K562 (cell line): ENCODE measurements around the gene OST4. TPM values are rescaled to one million over a fixed set of nuclear protein-coding genes. Genes with fewer than 3 reads are reported as not detected.

Source experiments
- CBX3 ChIP-seq, 2 experiments: IDR thresholded peaks; 1 replicate in 1 of 2; 2 replicates in 1 of 2; pipeline ENCODE4 v1.6.1; 2012; ENCODE audit warnings: inconsistent platforms in 2 of 2, low read length in 2 of 2, borderline replicate concordance in 1 of 2, control low read depth in 1 of 2
- E2F3 ChIP-seq: fragments of 250-450 bp; sonication (Bioruptor Pico); IDR thresholded peaks from 2 replicates; pipeline ENCODE4 v1.4.0; 2020; ENCODE audit warnings: mild to moderate bottlenecking
- EGR1 ChIP-seq: fragments of 450-650 bp; conservative IDR thresholded peaks from 2 replicates; pipeline ENCODE4 v1.6.1; 2017; ENCODE audit warnings: mild to moderate bottlenecking
- ETV5 ChIP-seq: sonication (generic); formaldehyde crosslinking; IDR thresholded peaks from 2 replicates; pipeline ENCODE4 v1.4.0; 2020; ENCODE audit warnings: low read depth, mild to moderate bottlenecking, missing genetic modification reagents
- HLTF ChIP-seq: fragments of 450-650 bp; IDR thresholded peaks from 2 replicates; pipeline ENCODE4 v1.6.1; 2016
- MEF2A ChIP-seq: IDR thresholded peaks from 2 replicates; pipeline ENCODE4 v1.6.1; 2011; ENCODE audit warnings: low read depth, mild to moderate bottlenecking, low read length, moderate library complexity; ENCODE audit not compliant: control insufficient read depth
- SLC30A9 ChIP-seq: fragments of 250-450 bp; sonication (Bioruptor Pico); IDR thresholded peaks from 2 replicates; pipeline ENCODE4 v1.8.0; 2022; ENCODE audit warnings: mild to moderate bottlenecking, moderate library complexity
- SMARCB1 ChIP-seq: IDR thresholded peaks from 2 replicates; pipeline ENCODE4 v1.6.1; 2011; ENCODE audit warnings: improper control_type of control experiment, low read depth; ENCODE audit not compliant: insufficient read length
- TCF7L2 ChIP-seq: fragments of 150-350 bp; IDR thresholded peaks from 2 replicates; pipeline ENCODE4 v1.6.1; 2016; ENCODE audit warnings: low read depth, mild to moderate bottlenecking, low read length, moderate library complexity
- VEZF1 ChIP-seq: fragments of 200-800 bp; sonication (Bioruptor generic); IDR thresholded peaks from 2 replicates; pipeline ENCODE4 v1.6.1; 2017; ENCODE audit warnings: missing genetic modification characterization, missing compliant biosample characterization
- ZBTB17 ChIP-seq: fragments of 450-650 bp; formaldehyde crosslinking; IDR thresholded peaks from 2 replicates; pipeline ENCODE4 v1.4.0; 2020; ENCODE audit warnings: mild to moderate bottlenecking
- ZNF121 ChIP-seq: sonication (generic); formaldehyde crosslinking; conservative IDR thresholded peaks from 2 replicates; pipeline ENCODE4 v1.8.0; 2022; ENCODE audit warnings: missing genetic modification reagents
- ZNF24 ChIP-seq: fragments of 450-650 bp; IDR thresholded peaks from 2 replicates; pipeline ENCODE4 v1.6.1; 2016
- ZNF324 ChIP-seq: fragments of 250-450 bp; sonication (Bioruptor Pico); IDR thresholded peaks from 2 replicates; pipeline ENCODE4 v1.4.0; 2020; ENCODE audit warnings: mild to moderate bottlenecking
- ZNF75A ChIP-seq: fragments of 450-650 bp; formaldehyde crosslinking; IDR thresholded peaks from 2 replicates; pipeline ENCODE4 v1.4.0; 2020; ENCODE audit warnings: mild to moderate bottlenecking
- ZNF76 ChIP-seq: fragments of 250-450 bp; sonication (Bioruptor Pico); IDR thresholded peaks from 2 replicates; pipeline ENCODE4 v1.4.0; 2020; ENCODE audit warnings: mild to moderate bottlenecking, moderate library complexity, borderline replicate concordance
- ZNF77 ChIP-seq: fragments of 250-450 bp; sonication (Bioruptor Pico); IDR thresholded peaks from 2 replicates; pipeline ENCODE4 v1.5.0; 2020
- ZZZ3 ChIP-seq: fragments of 450-650 bp; IDR thresholded peaks from 2 replicates; pipeline ENCODE4 v1.6.1; 2016; ENCODE audit warnings: antibody characterized with exemption, mild to moderate bottlenecking, moderate library complexity
- polyA plus RNA-seq, 8 experiments: library from polyadenylated mRNA; depleted of rRNA in 4 of 8; stranded (reverse) in 5 of 8; unstranded in 3 of 8; fragments of >200 nt; fragmentation: Nextera tagmentation in 2 of 8; fragmentation: Illumina TruSeq in 1 of 8; extraction: Ambion mirVana in 2 of 8; extraction: Trizol in 1 of 8; gene quantifications; 2 replicates each; pipeline versions ENCODE4 v1.2.1 to v1.2.3, GENCODE V29; 2011 to 2014; ENCODE audit warnings: inconsistent platforms in 1 of 8, missing spikeins in 1 of 8
- total RNA-seq, 7 experiments: library from RNA; depleted of rRNA in 6 of 7; stranded (reverse); fragments of >200 nt in 6 of 7; fragmentation: Illumina TruSeq in 2 of 7; extraction: Trizol in 2 of 7; gene quantifications; 2 replicates each; pipeline versions ENCODE4 v1.2.1 to v1.2.3, GENCODE V29; 2011 to 2021; ENCODE audit warnings: low replicate concordance in 1 of 7
- TF ChIP-seq, protein P1 (sequence below): fragments of 250-450 bp; sonication (Bioruptor Pico); IDR thresholded peaks from 2 replicates; pipeline ENCODE4 v1.5.0; 2022; ENCODE audit warnings: mild to moderate bottlenecking
- TF ChIP-seq, protein P2 (sequence below): fragments of 250-450 bp; sonication (Bioruptor Pico); IDR thresholded peaks from 2 replicates; pipeline ENCODE4 v1.5.0; 2020; ENCODE audit warnings: mild to moderate bottlenecking, borderline replicate concordance
- TF ChIP-seq, protein P3 (sequence below): fragments of 450-650 bp; formaldehyde crosslinking; conservative IDR thresholded peaks from 2 replicates; pipeline ENCODE4 v1.4.0; 2022; ENCODE audit warnings: mild to moderate bottlenecking, missing genetic modification characterization

OST4 gene
- total and polyA plus RNA-seq, 9 of the 15 experiments (the other 6 are each of a cell fraction or from before 2014, with no cell fraction given): 186 to 1,155 (median 355) TPM

GRCh38 chr2:27071990-27072830, 756 bp upstream of the OST4 start (continued):
- TF ChIP-seq, protein P1, sequence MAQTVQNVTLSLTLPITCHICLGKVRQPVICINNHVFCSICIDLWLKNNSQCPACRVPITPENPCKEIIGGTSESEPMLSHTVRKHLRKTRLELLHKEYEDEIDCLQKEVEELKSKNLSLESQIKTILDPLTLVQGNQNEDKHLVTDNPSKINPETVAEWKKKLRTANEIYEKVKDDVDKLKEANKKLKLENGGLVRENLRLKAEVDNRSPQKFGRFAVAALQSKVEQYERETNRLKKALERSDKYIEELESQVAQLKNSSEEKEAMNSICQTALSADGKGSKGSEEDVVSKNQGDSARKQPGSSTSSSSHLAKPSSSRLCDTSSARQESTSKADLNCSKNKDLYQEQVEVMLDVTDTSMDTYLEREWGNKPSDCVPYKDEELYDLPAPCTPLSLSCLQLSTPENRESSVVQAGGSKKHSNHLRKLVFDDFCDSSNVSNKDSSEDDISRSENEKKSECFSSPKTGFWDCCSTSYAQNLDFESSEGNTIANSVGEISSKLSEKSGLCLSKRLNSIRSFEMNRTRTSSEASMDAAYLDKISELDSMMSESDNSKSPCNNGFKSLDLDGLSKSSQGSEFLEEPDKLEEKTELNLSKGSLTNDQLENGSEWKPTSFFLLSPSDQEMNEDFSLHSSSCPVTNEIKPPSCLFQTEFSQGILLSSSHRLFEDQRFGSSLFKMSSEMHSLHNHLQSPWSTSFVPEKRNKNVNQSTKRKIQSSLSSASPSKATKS (CRISPR knock-in tag): no peak
- TF ChIP-seq SLC30A9 (no peak), ZZZ3 (no peak), HLTF (no peak), ZNF24 (no peak), ZNF76 (CRISPR knock-in tag) (0 out of 2 replicates have a peak, but pooled peaks have one; percentile 54), E2F3 (CRISPR knock-in tag) (0 out of 2 replicates have a peak, but pooled peaks have one; percentile 46), SMARCB1 (no peak), ETV5 (CRISPR knock-in tag) (no peak), ZNF77 (CRISPR knock-in tag) (no peak), CBX3 (IDR thresholded peaks at IDR 0.05; ENCODE audit: borderline replicate concordance in 1 of 2, low read length in 2 of 2) (no peak), MEF2A (no peak), ZNF121 (CRISPR knock-in tag) (0 out of 2 replicates have a peak, but pooled peaks have one; percentile 6), VEZF1 (peak; percentile 48), TCF7L2 (no peak), ZNF75A (CRISPR knock-in tag) (peak; percentile 54; the same call in 1 of the 2 replicates), EGR1 (peak; percentile 37), ZBTB17 (0 out of 2 replicates have a peak, but pooled peaks have one; percentile 16), ZNF324 (CRISPR knock-in tag) (no peak)
- TF ChIP-seq, protein P2, sequence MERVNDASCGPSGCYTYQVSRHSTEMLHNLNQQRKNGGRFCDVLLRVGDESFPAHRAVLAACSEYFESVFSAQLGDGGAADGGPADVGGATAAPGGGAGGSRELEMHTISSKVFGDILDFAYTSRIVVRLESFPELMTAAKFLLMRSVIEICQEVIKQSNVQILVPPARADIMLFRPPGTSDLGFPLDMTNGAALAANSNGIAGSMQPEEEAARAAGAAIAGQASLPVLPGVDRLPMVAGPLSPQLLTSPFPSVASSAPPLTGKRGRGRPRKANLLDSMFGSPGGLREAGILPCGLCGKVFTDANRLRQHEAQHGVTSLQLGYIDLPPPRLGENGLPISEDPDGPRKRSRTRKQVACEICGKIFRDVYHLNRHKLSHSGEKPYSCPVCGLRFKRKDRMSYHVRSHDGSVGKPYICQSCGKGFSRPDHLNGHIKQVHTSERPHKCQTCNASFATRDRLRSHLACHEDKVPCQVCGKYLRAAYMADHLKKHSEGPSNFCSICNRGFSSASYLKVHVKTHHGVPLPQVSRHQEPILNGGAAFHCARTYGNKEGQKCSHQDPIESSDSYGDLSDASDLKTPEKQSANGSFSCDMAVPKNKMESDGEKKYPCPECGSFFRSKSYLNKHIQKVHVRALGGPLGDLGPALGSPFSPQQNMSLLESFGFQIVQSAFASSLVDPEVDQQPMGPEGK: 0 out of 2 replicates have a peak, but pooled peaks have one; percentile 65
- TF ChIP-seq, protein P3, sequence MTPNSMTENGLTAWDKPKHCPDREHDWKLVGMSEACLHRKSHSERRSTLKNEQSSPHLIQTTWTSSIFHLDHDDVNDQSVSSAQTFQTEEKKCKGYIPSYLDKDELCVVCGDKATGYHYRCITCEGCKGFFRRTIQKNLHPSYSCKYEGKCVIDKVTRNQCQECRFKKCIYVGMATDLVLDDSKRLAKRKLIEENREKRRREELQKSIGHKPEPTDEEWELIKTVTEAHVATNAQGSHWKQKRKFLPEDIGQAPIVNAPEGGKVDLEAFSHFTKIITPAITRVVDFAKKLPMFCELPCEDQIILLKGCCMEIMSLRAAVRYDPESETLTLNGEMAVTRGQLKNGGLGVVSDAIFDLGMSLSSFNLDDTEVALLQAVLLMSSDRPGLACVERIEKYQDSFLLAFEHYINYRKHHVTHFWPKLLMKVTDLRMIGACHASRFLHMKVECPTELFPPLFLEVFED (CRISPR knock-in tag): no peak
